ENCODE measurements around the gene PSEN1.

DNA sequence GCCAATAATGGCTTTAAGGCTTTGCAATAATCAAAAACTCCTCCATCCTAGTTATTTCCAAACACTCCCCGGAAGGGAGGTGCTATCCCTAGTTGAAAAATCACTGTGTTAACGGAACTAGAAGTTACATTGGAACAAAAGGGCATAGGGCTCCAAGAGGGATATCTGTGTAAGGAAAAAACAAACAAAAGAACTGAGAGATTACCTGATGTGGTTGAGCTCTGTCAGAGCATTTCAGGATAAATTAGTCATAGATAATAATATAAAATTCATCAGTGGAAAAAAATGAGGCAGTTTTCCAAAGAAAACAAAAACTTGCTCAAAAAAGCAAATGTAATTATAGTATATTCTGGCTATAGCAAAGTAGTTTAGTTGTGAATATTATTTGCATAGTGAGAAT lies 73.6 kb downstream of the PSEN1 start:
- TF ChIP-seq SMC3 (IDR thresholded peaks at IDR 0.05) (no peak), CHD2 (IDR thresholded peaks at IDR 0.05; ENCODE audit: low read length, partially characterized antibody) (no peak), POLR2A (IDR thresholded peaks at IDR 0.05; ENCODE audit: low read length) (no peak), POLR2AphosphoS2 (conservative IDR thresholded peaks at IDR 0.05; ENCODE audit: low read length) (no peak), MAFK (IDR thresholded peaks at IDR 0.05; ENCODE audit: partially characterized antibody) (no peak), NR3C1 (IDR thresholded peaks at IDR 0.05) (no peak)
- TF ChIP-seq, protein P1, sequence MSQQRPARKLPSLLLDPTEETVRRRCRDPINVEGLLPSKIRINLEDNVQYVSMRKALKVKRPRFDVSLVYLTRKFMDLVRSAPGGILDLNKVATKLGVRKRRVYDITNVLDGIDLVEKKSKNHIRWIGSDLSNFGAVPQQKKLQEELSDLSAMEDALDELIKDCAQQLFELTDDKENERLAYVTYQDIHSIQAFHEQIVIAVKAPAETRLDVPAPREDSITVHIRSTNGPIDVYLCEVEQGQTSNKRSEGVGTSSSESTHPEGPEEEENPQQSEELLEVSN (IDR thresholded peaks at IDR 0.05; ENCODE audit: borderline replicate concordance, low read depth) = no peak
- TF ChIP-seq, protein P2, sequence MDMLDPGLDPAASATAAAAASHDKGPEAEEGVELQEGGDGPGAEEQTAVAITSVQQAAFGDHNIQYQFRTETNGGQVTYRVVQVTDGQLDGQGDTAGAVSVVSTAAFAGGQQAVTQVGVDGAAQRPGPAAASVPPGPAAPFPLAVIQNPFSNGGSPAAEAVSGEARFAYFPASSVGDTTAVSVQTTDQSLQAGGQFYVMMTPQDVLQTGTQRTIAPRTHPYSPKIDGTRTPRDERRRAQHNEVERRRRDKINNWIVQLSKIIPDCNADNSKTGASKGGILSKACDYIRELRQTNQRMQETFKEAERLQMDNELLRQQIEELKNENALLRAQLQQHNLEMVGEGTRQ (IDR thresholded peaks at IDR 0.05) = no peak
- TF ChIP-seq, protein P3, sequence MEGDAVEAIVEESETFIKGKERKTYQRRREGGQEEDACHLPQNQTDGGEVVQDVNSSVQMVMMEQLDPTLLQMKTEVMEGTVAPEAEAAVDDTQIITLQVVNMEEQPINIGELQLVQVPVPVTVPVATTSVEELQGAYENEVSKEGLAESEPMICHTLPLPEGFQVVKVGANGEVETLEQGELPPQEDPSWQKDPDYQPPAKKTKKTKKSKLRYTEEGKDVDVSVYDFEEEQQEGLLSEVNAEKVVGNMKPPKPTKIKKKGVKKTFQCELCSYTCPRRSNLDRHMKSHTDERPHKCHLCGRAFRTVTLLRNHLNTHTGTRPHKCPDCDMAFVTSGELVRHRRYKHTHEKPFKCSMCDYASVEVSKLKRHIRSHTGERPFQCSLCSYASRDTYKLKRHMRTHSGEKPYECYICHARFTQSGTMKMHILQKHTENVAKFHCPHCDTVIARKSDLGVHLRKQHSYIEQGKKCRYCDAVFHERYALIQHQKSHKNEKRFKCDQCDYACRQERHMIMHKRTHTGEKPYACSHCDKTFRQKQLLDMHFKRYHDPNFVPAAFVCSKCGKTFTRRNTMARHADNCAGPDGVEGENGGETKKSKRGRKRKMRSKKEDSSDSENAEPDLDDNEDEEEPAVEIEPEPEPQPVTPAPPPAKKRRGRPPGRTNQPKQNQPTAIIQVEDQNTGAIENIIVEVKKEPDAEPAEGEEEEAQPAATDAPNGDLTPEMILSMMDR (IDR thresholded peaks at IDR 0.05) = no peak
- TF ChIP-seq, protein P4, sequence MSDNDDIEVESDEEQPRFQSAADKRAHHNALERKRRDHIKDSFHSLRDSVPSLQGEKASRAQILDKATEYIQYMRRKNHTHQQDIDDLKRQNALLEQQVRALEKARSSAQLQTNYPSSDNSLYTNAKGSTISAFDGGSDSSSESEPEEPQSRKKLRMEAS (IDR thresholded peaks at IDR 0.05) = no peak
